Vagina (tissue), 2 donors: Measurements from ENCODE around the gene PCGF3. TPM values are rescaled to one million over a fixed set of nuclear protein-coding genes. Genes with fewer than 3 reads are reported as not detected.
A peak's percentile ranks its signal among the peaks of the same experiment; 100 is the strongest.

Experiments used
- DNase-seq, 2 donors: peaks; one replicate each; pipeline ENCODE4 v3.0.0-alpha.2; 2017; ENCODE audit errors: extremely low spot score in 2 of 2
- H3K27ac ChIP-seq: fragments of 200-600 bp; sonication (generic); one replicate; pipeline ENCODE4 v1.5.1; 2019
- H3K27me3 ChIP-seq: fragments of 200-600 bp; sonication (generic); one replicate; pipeline ENCODE4 v1.5.1; 2019
- H3K36me3 ChIP-seq, 2 donors: fragments of 200-600 bp; sonication (generic); one replicate each; pipeline ENCODE4 v1.5.1; 2017 to 2019
- H3K4me1 ChIP-seq: fragments of 200-600 bp; sonication (generic); one replicate; pipeline ENCODE4 v1.5.1; 2019
- H3K4me3 ChIP-seq, 2 donors: fragments of 200-600 bp; sonication (generic); 1 replicate in 1 of 2; 2 replicates in 1 of 2; pipeline ENCODE4 v1.5.1; 2016 to 2019
- H3K9me3 ChIP-seq: fragments of 200-600 bp; sonication (generic); one replicate; pipeline ENCODE4 v1.5.1; 2019
- POLR2A ChIP-seq, 2 donors: fragments of 450-650 bp; IDR thresholded peaks; one replicate each; pipeline ENCODE4 v1.6.1; 2017; ENCODE audit warnings: antibody characterized with exemption in 2 of 2, mild to moderate bottlenecking in 2 of 2, moderate library complexity in 2 of 2
- POLR2AphosphoS5 ChIP-seq, 2 donors: sonication (generic); formaldehyde crosslinking; IDR thresholded peaks; one replicate each; pipeline ENCODE4 v1.9.0; 2017; ENCODE audit warnings: antibody characterized with exemption in 2 of 2, mild to moderate bottlenecking in 2 of 2, low read depth in 1 of 2; ENCODE audit not compliant: insufficient read depth in 1 of 2
- intact Hi-C: fragments of 100-400 bp; cut with DNase I; formaldehyde crosslinking; loops from one replicate; pipeline ENCODE4 v1.15.1; 2023
- total RNA-seq: library from RNA; depleted of rRNA; stranded (reverse); fragments of >200 nt; gene quantifications from one replicate; pipeline ENCODE4 v1.2.3, GENCODE V29; 2016
- TF ChIP-seq, protein P1 (sequence below), 3 experiments: fragments of 450-650 bp in 2 of 3; fragments of 200-600 bp in 1 of 3; sonication (generic) in 1 of 3; IDR thresholded peaks; one replicate each; pipeline ENCODE4 v1.5.1; 2017 to 2019; ENCODE audit warnings: antibody characterized with exemption in 3 of 3, mild to moderate bottlenecking in 2 of 3, moderate library complexity in 2 of 3

PCGF3 gene
- total RNA-seq, 1 donor from 2014 or later, result 64.8 TPM

DNA sequence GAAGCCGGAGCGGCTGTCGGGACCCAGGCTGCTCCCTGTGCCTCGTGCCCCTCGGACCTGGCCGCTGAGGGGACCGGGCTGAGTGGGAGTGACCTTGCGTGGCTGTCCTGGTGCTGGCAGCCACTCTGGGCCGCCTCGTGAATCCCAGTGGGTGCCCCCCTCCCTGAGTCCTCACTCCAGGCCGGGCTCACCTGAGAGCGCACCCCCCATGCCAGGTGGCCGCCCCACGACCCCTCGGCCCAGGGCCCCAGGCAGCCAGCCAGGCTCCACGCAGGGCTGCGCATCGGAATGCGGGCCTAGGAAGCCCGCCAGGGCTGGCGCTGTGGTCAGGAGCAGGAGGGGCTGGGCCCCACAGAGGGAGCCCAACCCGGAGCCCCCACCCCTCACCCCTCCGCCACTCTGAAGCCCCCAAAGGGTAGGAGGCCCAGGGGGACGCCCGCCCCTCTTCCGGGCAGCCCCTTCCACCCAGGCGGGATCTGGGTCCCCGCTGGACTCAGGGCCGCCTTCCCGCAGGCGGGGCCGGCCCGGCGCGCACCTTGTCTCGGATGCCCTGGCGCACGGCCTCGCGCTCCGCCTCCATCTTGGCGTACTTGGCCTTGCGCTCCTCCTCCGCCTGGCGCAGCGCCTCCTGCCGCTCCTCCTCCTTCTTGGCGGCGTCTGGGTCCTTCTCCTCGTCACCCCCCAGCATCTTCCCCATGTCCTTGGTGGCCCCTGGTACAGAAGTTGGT, 86.4 kb downstream of the PCGF3 start:
- Histone ChIP-seq H3K27ac (no peak overlapping the region), H3K36me3 (no peaks in the 10 kb centered on the region), H3K9me3 (no peaks in the 10 kb centered on the region), H3K4me3 (peak overlapping the region; percentile 22 to 31), H3K27me3 (peaks cover under 1% of the 10 kb centered on the region), H3K4me1 (peaks cover 27% of the 10 kb centered on the region)
- intact Hi-C loops, result no loop called here
- no peak for DNase-seq
- TF ChIP-seq, protein P1, sequence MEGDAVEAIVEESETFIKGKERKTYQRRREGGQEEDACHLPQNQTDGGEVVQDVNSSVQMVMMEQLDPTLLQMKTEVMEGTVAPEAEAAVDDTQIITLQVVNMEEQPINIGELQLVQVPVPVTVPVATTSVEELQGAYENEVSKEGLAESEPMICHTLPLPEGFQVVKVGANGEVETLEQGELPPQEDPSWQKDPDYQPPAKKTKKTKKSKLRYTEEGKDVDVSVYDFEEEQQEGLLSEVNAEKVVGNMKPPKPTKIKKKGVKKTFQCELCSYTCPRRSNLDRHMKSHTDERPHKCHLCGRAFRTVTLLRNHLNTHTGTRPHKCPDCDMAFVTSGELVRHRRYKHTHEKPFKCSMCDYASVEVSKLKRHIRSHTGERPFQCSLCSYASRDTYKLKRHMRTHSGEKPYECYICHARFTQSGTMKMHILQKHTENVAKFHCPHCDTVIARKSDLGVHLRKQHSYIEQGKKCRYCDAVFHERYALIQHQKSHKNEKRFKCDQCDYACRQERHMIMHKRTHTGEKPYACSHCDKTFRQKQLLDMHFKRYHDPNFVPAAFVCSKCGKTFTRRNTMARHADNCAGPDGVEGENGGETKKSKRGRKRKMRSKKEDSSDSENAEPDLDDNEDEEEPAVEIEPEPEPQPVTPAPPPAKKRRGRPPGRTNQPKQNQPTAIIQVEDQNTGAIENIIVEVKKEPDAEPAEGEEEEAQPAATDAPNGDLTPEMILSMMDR (IDR thresholded peaks at IDR 0.05), result no peak
- TF ChIP-seq POLR2A (IDR thresholded peaks at IDR 0.05) (no peak), POLR2AphosphoS5 (IDR thresholded peaks at IDR 0.05; ENCODE audit: insufficient read depth in 1 of 2, low read depth in 1 of 2) (no peak)

GRCh38 chr4:792626-793092, 87.0 kb downstream of the PCGF3 start:
- TF ChIP-seq POLR2A (IDR thresholded peaks at IDR 0.05) (no peak), POLR2AphosphoS5 (IDR thresholded peaks at IDR 0.05; ENCODE audit: insufficient read depth in 1 of 2, low read depth in 1 of 2) (no peak)
- H3K27me3 ChIP-seq, result no peaks in the 10 kb centered on the region
- H3K4me1 ChIP-seq, result peaks cover 24% of the 10 kb centered on the region

GRCh38 chr4:793093-793861, 87.6 kb downstream of the PCGF3 start:
- TF ChIP-seq POLR2AphosphoS5 (IDR thresholded peaks at IDR 0.05; ENCODE audit: insufficient read depth in 1 of 2, low read depth in 1 of 2) (no peak), POLR2A (IDR thresholded peaks at IDR 0.05) (no peak)
- TF ChIP-seq, protein P1 (IDR thresholded peaks at IDR 0.05), result no peak
- peaks cover 24% of the 10 kb centered on the region for H3K4me1 ChIP-seq
- H3K27ac ChIP-seq, result no peak overlapping the region
- no peaks in the 10 kb centered on the region for H3K9me3 ChIP-seq
- no peak overlapping the region for H3K4me3 ChIP-seq
- H3K27me3 ChIP-seq, result no peaks in the 10 kb centered on the region
- no peaks in the 10 kb centered on the region for H3K36me3 ChIP-seq
- intact Hi-C loops, result no loop called here
- DNase-seq, result no peak

More at GRCh38 chr4:792626-793092, 87.0 kb downstream of the PCGF3 start:
- Histone ChIP-seq H3K4me3 (peak overlapping the region; percentile 22 to 31), H3K9me3 (no peaks in the 10 kb centered on the region), H3K36me3 (no peaks in the 10 kb centered on the region), H3K27ac (no peak overlapping the region)
- no peak for DNase-seq
- intact Hi-C loops, result no loop called here

DNA sequence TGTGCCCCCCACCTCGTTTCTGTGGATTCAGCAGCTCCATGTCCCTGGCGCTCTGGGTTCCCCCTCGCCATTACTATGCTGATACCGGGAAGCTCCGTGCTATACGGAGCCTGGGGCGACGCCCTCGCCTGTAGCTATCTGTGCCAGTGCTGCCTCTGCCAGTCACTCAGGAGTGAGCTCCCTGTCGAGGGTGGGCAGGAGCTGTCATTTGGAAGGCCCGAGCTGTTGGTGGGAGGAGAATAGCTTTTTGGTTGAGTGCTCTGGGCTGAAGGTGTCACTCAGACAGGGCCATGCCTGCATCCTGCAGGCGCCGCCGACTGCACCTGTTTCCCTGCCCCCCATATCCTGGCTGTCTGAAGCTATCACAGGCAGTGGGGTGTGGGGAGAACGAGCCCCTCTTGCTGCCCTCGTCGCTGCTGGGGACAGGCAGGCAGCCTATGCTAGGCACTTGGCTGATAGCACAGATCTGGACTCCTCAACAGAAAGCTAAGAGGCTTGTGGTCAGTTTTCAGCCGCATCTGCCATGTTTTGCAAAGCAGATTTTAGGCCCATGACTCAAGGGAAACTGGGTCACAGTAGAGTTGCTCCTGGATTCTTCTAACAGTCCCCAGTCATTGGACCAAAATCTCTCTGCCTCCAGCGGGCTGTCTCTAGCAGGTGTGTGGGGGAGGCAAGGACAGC, 88.4 kb downstream of the PCGF3 start:
- intact Hi-C loops, result no loop called here
- H3K36me3 ChIP-seq, result no peaks in the 10 kb centered on the region
- H3K27me3 ChIP-seq, result no peaks in the 10 kb centered on the region
- peaks cover 24% of the 10 kb centered on the region for H3K4me1 ChIP-seq
- TF ChIP-seq POLR2AphosphoS5 (IDR thresholded peaks at IDR 0.05; ENCODE audit: insufficient read depth in 1 of 2, low read depth in 1 of 2) (no peak), POLR2A (IDR thresholded peaks at IDR 0.05) (no peak)
- TF ChIP-seq, protein P1 (IDR thresholded peaks at IDR 0.05), result no peak
- DNase-seq, result no peak
- no peak overlapping the region for H3K27ac ChIP-seq
- no peak overlapping the region for H3K4me3 ChIP-seq
- no peaks in the 10 kb centered on the region for H3K9me3 ChIP-seq
